AG20443 (cell line): ENCODE data around the gene SVBP.
"Not testable (repeated sequence)": the region's sequence is repeated elsewhere in the genome, so short reads cannot be mapped to it uniquely, and the experiment has no call there.

ENCODE experiments used
- DNase-seq: peaks from one replicate; pipeline ENCODE4 v3.0.0; 2012; ENCODE audit warnings: low spot score, mixed read lengths

The SVBP gene

GRCh38 chr1:42841440-42842147, 24.4 kb upstream of the SVBP start:
- DNase-seq = no peak

GRCh38 chr1:42841010-42841409, 23.8 kb upstream of the SVBP start:
- DNase-seq = no peak

- no peak for DNase-seq
Observed at GRCh38 chr1:42838482-42839190, 21.4 kb upstream of the SVBP start.

GRCh38 chr1:42837709-42838108, 20.5 kb upstream of the SVBP start:
- no peak for DNase-seq

GRCh38 chr1:42835422-42835821, 18.2 kb upstream of the SVBP start:
- DNase-seq = no peak

GRCh38 chr1:42834803-42835202, 17.6 kb upstream of the SVBP start:
- DNase-seq = no peak

- DNase-seq = no peak
Observed at GRCh38 chr1:42833981-42834380, 16.8 kb upstream of the SVBP start.

- DNase-seq = no peak
Observed at GRCh38 chr1:42832641-42833240, 15.5 kb upstream of the SVBP start.

- DNase-seq = no peak
Observed at GRCh38 chr1:42831273-42831672, 14.1 kb upstream of the SVBP start.

- DNase-seq = no peak
Observed at GRCh38 chr1:42830631-42831030, 13.4 kb upstream of the SVBP start.

GRCh38 chr1:42825036-42825851, 8.0 kb upstream of the SVBP start:
- DNase-seq = no peak

GRCh38 chr1:42824481-42825035, 7.4 kb upstream of the SVBP start:
- DNase-seq = no peak

- peak; percentile 28 for DNase-seq
Observed at GRCh38 chr1:42822800-42823392, 5.7 kb upstream of the SVBP start.

GRCh38 chr1:42821690-42822089, 4.5 kb upstream of the SVBP start:
- DNase-seq = no peak

GRCh38 chr1:42820813-42821212, 3.6 kb upstream of the SVBP start:
- DNase-seq = no peak

GRCh38 chr1:42817976-42818375, 779 bp upstream of the SVBP start:
- no peak for DNase-seq

- DNase-seq = no peak
Observed at GRCh38 chr1:42817440-42817767, 207 bp upstream of the SVBP start.

- DNase-seq = no peak
Observed at GRCh38 chr1:42815941-42816584, 1.1 kb downstream of the SVBP start.

- DNase-seq = not testable (repeated sequence)
Observed at GRCh38 chr1:42814815-42815214, 2.4 kb downstream of the SVBP start.

GRCh38 chr1:42807056-42807668, 10.0 kb downstream of the SVBP start:
- DNase-seq = no peak

GRCh38 chr1:42806593-42806992, 10.6 kb downstream of the SVBP start:
- no peak for DNase-seq
